WTC11 (cell line): ENCODE data around the gene ZNF532.

Experiments
- ATF1 ChIP-seq: sonication (generic); formaldehyde crosslinking; IDR thresholded peaks from 2 replicates; pipeline ENCODE4 v1.8.1; 2023; ENCODE audit warnings: mild to moderate bottlenecking, moderate library complexity, missing genetic modification reagents
- CTCF ChIP-seq: fragments of 200-600 bp; IDR thresholded peaks from 2 replicates; pipeline ENCODE4 v1.8.0; 2022; ENCODE audit warnings: antibody characterized with exemption
- E2F4 ChIP-seq: sonication (generic); formaldehyde crosslinking; IDR thresholded peaks from 2 replicates; pipeline ENCODE4 v1.8.1; 2022; ENCODE audit warnings: low read depth, mild to moderate bottlenecking, moderate library complexity, missing genetic modification reagents, borderline replicate concordance
- TF ChIP-seq, protein P1 (sequence below): fragments of 250-450 bp; sonication (Bioruptor Pico); IDR thresholded peaks from 2 replicates; pipeline ENCODE4 v2.1.2; 2022; ENCODE audit warnings: mild to moderate bottlenecking, moderate library complexity

- TF ChIP-seq CTCF: no peak
- TF ChIP-seq, protein P1, sequence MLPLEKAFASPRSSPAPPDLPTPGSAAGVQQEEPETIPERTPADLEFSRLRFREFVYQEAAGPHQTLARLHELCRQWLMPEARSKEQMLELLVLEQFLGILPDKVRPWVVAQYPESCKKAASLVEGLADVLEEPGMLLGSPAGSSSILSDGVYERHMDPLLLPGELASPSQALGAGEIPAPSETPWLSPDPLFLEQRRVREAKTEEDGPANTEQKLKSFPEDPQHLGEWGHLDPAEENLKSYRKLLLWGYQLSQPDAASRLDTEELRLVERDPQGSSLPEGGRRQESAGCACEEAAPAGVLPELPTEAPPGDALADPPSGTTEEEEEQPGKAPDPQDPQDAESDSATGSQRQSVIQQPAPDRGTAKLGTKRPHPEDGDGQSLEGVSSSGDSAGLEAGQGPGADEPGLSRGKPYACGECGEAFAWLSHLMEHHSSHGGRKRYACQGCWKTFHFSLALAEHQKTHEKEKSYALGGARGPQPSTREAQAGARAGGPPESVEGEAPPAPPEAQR (CRISPR knock-in tag): no peak
- no peak for TF ChIP-seq ATF1 (CRISPR knock-in tag)
- no peak for TF ChIP-seq E2F4 (CRISPR knock-in tag)
Observed at GRCh38 chr18:59011289-59011688, 146.6 kb downstream of the ZNF532 start.
